HL-60 (cell line): ENCODE results near the gene LAMC1.

Source experiments
- GABPA ChIP-seq: IDR thresholded peaks from 2 replicates; pipeline ENCODE4 v1.6.1; 2012; ENCODE audit warnings: low read depth
- POLR2AphosphoS5 ChIP-seq: IDR thresholded peaks from 2 replicates; pipeline ENCODE4 v1.6.1; 2012; ENCODE audit warnings: low read depth
- REST ChIP-seq: IDR thresholded peaks from 2 replicates; pipeline ENCODE4 v1.6.1; 2012; ENCODE audit warnings: low read depth; ENCODE audit not compliant: insufficient replicate concordance
- SPI1 ChIP-seq: IDR thresholded peaks from 2 replicates; pipeline ENCODE4 v1.6.1; 2012; ENCODE audit warnings: low read depth, mild to moderate bottlenecking, borderline replicate concordance
- TF ChIP-seq, protein P1 (sequence below): IDR thresholded peaks from one replicate; pipeline ENCODE4 v1.5.1; 2011; ENCODE audit warnings: low read length, control low read depth, inconsistent platforms; ENCODE audit not compliant: insufficient read depth

GRCh38 chr1:183073320-183073719 lies 50.1 kb downstream of the LAMC1 start:
- TF ChIP-seq, protein P1, sequence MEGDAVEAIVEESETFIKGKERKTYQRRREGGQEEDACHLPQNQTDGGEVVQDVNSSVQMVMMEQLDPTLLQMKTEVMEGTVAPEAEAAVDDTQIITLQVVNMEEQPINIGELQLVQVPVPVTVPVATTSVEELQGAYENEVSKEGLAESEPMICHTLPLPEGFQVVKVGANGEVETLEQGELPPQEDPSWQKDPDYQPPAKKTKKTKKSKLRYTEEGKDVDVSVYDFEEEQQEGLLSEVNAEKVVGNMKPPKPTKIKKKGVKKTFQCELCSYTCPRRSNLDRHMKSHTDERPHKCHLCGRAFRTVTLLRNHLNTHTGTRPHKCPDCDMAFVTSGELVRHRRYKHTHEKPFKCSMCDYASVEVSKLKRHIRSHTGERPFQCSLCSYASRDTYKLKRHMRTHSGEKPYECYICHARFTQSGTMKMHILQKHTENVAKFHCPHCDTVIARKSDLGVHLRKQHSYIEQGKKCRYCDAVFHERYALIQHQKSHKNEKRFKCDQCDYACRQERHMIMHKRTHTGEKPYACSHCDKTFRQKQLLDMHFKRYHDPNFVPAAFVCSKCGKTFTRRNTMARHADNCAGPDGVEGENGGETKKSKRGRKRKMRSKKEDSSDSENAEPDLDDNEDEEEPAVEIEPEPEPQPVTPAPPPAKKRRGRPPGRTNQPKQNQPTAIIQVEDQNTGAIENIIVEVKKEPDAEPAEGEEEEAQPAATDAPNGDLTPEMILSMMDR = no peak
- TF ChIP-seq POLR2AphosphoS5 = no peak
- TF ChIP-seq SPI1 = no peak
- TF ChIP-seq REST = no peak
- no peak for TF ChIP-seq GABPA
